Small intestine (tissue), 7 donors: Measurements from ENCODE around the gene AMZ1. TPM values are rescaled to one million over a fixed set of nuclear protein-coding genes. Genes with fewer than 3 reads are reported as not detected.

Experiments used
- DNase-seq, 2 donors: peaks; one replicate each; pipeline versions ENCODE4 v3.0.0 to v3.0.0-alpha.2; 2013
- FAIRE-seq: peaks from 2 replicates; lab custom pipeline; 2012; peaks lifted over from hg19 to GRCh38; lab: Jason Lieb, UNC
- H3K27ac ChIP-seq, 3 donors: one replicate each; pipeline ENCODE4 v1.5.1; 2013; ENCODE audit warnings: low read length in 2 of 3, mild to moderate bottlenecking in 2 of 3, control low read depth in 1 of 3, inconsistent platforms in 1 of 3, low read depth in 1 of 3, moderate library complexity in 1 of 3
- H3K27me3 ChIP-seq, 3 donors: one replicate each; pipeline ENCODE4 v1.6.1; 2013; ENCODE audit warnings: low read length in 3 of 3, inconsistent platforms in 1 of 3; ENCODE audit not compliant: control insufficient read depth in 3 of 3, insufficient read depth in 3 of 3
- H3K36me3 ChIP-seq, 3 donors: one replicate each; pipeline ENCODE4 v1.6.1; 2013; ENCODE audit warnings: low read length in 3 of 3, inconsistent platforms in 1 of 3, low read depth in 1 of 3, mild to moderate bottlenecking in 1 of 3, moderate library complexity in 1 of 3; ENCODE audit not compliant: control insufficient read depth in 3 of 3, insufficient read depth in 2 of 3
- H3K4me1 ChIP-seq, 3 donors: one replicate each; pipeline ENCODE4 v1.6.1; 2013; ENCODE audit warnings: low read length in 2 of 3, inconsistent platforms in 1 of 3, low read depth in 1 of 3, mild to moderate bottlenecking in 1 of 3, moderate library complexity in 1 of 3; ENCODE audit not compliant: control insufficient read depth in 3 of 3, insufficient read depth in 2 of 3
- H3K4me3 ChIP-seq, 3 donors: one replicate each; pipeline ENCODE4 v1.5.1; 2013; ENCODE audit warnings: low read length in 3 of 3, control low read depth in 1 of 3, inconsistent platforms in 1 of 3, low read depth in 1 of 3, mild to moderate bottlenecking in 1 of 3, moderate library complexity in 1 of 3
- H3K9me3 ChIP-seq, 2 donors: one replicate each; pipeline ENCODE4 v1.6.1; 2013; ENCODE audit warnings: low read depth in 1 of 2, low read length in 1 of 2; ENCODE audit not compliant: control insufficient read depth in 2 of 2, insufficient read depth in 1 of 2
- WGBS, 3 donors: extraction: QIAGEN DNeasy Blood & Tissue Kit; methylation state at CpG; one replicate each; pipeline ENCODE4 v1.1.7; 2013; 5-methylcytosine and 5-hydroxymethylcytosine counted together
- polyA plus RNA-seq, 4 donors: library from polyadenylated mRNA; stranded (reverse) in 3 of 4; unstranded in 1 of 4; fragments of 200-250 nt in 3 of 4; fragments of 120-200 nt in 1 of 4; gene quantifications; one replicate each; pipeline versions ENCODE4 v1.2.1 to v1.2.3, GENCODE V29; 2013
- donor health status: healthy with polysubstance abuse.
- donor health status: control.
- donor health status: control.
- donor health status: Bipolar disorder and iron deficiency.
- donor health status: healthy.

The AMZ1 gene
- polyA plus RNA-seq, 4 donors, result 0.07 to 0.24 TPM; not detected in 2

DNA sequence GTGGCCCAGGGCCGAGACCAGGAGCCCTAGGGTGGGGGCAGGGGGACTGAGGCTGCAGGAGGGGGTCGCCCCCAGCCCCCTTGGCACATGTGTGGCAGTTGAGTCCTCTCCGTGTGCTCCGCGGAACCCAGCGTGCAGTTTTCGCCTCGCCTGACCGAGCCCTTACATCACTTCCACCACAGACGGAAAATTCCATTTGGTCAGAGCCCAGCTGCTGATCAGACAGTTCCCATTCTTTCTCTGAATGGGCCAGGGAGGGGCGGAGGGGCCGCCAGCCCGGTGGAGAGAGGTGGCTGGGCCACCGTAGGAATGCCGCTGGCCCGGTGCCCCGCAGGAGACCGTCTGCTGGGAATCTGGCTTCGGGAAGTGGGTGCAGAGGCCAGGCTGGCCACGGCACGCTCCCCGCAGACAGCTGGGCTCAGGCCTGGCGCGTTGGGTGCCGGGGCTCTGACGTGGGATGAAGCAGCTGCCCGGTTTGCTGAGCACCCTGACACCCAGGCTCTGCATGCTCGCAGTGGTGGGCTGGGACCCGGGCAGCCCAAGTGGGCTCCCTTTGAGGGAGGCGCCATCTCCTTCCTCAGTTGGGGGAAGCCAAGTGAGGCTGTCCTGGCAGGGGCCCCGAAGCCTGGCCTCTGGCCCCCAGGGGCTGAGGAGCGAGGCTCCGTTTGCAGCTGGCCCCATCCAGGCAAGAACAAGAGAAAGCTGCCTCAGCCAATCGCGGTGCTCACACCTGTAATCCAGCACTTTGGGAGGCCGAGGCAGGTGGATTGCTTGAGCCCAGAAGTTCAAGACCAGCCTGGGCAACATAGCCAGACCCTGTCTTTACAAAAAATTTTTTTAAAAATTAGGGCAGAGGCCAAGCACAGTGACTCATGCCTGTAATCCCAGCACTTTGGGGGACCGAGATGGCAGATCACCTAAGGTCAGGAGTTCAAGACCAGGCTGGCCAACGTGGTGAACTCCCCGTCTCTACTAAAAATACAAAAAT, 46.3 kb upstream of the AMZ1 start:
- peak; percentile 11 to 54 for DNase-seq
- Histone ChIP-seq H3K27me3 (no peaks in the 10 kb centered on the region), H3K4me1 (peaks cover 0 to 27% (median 2%) of the 10 kb centered on the region in 3 donors), H3K4me3 (no peak overlapping the region), H3K9me3 (no peaks in the 10 kb centered on the region), H3K36me3 (peaks cover 0 to 90% (median 4%) of the 10 kb centered on the region in 3 donors), H3K27ac (peak overlapping the region in 2 of 3 donors; percentile 59 to 83)
- FAIRE-seq, result no peak
- WGBS, 3 donors, result 45 to 76% (median 60%) methylated on average over 38 to 39 of the region's 39 CpGs

DNA sequence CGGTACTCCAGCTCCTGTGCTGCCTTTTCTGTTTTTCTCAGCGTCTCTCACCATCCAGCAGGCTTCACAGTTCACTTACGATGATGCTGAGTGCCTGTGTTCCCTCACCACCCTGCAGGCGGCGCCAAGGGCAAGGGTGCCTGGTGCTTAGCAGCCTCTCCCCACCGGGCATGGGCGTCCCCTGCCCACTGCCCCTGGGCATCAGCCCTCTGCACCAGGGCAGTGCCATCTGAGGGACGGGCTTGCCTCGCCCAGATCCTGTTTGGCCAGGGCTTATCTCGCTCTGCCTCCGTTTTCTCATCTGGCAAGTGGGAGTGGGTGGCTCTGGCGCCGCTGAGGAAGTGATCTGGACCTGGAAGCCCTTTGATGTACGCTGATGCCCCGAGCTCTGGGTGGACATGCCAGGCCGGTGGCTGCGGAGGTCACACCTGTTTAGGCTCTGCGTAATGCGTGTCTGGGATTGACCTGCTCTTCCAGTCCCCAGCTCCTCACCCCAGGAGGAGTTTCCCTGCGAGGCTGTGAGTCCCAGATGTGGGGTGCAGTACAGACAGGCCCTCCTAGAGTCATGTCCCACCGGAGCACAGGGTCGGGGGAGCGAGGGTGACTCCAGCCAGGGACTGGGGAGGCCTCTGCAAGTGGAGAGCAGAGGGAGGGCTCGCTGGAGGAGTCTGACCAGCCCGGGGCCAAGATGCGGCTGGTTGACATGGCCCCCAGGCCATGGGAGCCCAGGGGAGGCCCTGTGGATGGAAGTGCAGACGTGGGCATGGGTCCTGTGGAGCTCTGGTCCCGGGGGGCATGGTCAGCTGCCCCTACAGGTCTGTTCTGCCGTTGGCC, 44.4 kb upstream of the AMZ1 start:
- H3K4me1 ChIP-seq, result peaks cover 0 to 13% (median 2%) of the 10 kb centered on the region in 3 donors
- no peaks in the 10 kb centered on the region for H3K27me3 ChIP-seq
- peaks cover 2 to 88% (median 6%) of the 10 kb centered on the region in 3 donors for H3K36me3 ChIP-seq
- no peak for FAIRE-seq
- H3K4me3 ChIP-seq, result no peak overlapping the region
- H3K27ac ChIP-seq, result peak overlapping the region in 1 of 3 donors; percentile 47
- peak in 1 of 2 donors; percentile 18 for DNase-seq
- H3K9me3 ChIP-seq, result no peaks in the 10 kb centered on the region
- WGBS, 3 donors, result 78 to 83% (median 81%) methylated on average over 29 of the region's 29 CpGs

DNA sequence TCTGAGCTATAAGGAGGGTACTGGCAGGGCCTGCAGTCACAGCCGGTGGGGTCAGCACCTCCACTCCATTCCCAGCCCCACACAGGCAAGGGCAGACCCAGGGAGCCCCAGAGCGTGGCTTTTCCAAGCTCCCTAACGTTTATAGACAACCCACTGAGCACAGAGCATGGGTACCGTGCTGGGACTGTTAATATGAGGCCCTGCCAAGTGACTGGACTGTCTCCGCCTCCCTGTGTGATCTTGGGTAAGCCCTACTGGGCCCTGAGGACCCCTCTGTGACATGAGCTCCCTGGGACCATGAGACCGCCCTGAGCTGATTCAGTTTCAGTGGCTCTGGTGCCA, 43.8 kb upstream of the AMZ1 start:
- Histone ChIP-seq H3K27ac (peak overlapping the region in 1 of 3 donors; percentile 8), H3K4me3 (no peak overlapping the region), H3K9me3 (no peaks in the 10 kb centered on the region), H3K27me3 (no peaks in the 10 kb centered on the region), H3K4me1 (peaks cover 0 to 16% (median 2%) of the 10 kb centered on the region in 3 donors), H3K36me3 (peaks cover 2 to 88% (median 6%) of the 10 kb centered on the region in 3 donors)
- DNase-seq, result no peak
- whole genome bisulfite sequencing, 3 donors, result 82 to 86% (median 82%) methylated on average over 6 of the region's 6 CpGs
- FAIRE-seq, result no peak

DNA sequence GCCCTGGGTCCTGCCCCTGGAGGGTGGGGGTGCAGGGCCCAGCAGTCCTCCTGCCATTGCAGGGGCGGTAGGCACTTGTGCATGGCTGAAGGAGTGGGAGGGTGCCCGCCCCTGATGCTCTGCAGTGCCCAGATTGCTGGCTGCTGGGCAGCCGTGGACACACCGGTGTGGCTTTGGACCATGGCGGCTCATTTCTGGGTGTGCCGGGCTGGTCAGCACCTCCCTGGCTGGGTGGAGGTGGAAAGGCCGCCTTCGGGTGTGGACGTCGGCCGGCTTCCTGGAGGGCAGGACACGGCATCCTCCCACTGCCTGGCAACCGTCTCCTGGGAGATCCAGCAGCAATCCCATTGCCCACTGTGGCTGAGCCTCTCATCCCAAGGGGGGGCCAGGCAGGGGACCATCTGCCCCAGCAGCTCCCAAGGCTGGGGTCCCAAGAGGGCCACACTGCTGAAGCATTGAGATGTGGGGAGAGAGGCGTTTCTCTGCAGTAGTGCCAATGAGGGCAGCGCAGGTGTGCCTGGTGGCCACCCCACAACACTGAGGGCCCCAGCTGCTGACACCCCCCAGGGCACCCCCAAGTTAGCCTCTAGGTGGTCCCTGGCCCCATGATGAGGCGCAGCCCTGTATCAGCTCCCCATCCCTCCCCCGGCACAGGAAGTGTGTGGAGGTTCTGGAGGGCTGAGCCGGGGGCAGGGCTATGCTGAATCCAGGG, 43.3 kb upstream of the AMZ1 start:
- Histone ChIP-seq H3K4me3 (no peak overlapping the region), H3K4me1 (peaks cover 0 to 16% (median 2%) of the 10 kb centered on the region in 3 donors), H3K27ac (peak overlapping the region in 1 of 3 donors; percentile 22), H3K27me3 (no peaks in the 10 kb centered on the region), H3K9me3 (no peaks in the 10 kb centered on the region), H3K36me3 (peaks cover 2 to 88% (median 7%) of the 10 kb centered on the region in 3 donors)
- DNase-seq (no peak), FAIRE-seq (no peak)
- WGBS, 3 donors, result 70 to 90% (median 82%) methylated on average over 15 to 18 of the region's 18 CpGs

DNA sequence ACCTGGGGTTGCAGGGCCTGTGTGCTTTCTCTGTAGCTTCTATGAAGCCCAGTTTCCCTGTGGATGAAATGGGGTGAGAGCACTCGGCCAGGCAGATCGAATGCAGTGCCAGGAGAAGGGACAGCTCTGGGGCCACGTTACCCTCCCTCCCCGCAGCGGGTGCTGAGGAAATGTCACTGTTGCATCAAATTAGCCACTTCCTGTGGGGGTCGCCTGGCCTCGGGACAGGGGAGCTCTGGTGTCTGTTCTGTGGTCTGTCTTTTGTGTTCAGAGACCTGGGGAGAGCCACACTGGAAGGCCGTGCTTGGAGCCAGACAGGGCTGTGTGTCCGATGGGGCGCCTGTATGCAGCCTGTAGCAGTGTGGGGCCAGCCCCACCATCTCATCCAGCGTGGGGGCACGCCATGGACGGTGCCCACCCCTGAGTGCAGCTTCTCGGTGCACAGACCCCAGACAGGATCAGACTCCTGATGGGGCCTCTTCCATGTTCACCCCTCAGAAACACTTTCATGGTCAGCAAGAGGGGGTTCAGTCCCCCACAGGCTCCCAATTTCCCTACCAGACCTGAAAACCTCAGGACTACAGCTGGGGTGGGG, 42.6 kb upstream of the AMZ1 start:
- Histone ChIP-seq H3K4me1 (peaks cover 0 to 16% (median 2%) of the 10 kb centered on the region in 3 donors), H3K27ac (peak overlapping the region in 1 of 3 donors; percentile 22), H3K27me3 (no peaks in the 10 kb centered on the region), H3K9me3 (no peaks in the 10 kb centered on the region), H3K36me3 (peaks cover 2 to 88% (median 7%) of the 10 kb centered on the region in 3 donors), H3K4me3 (no peak overlapping the region)
- WGBS, 3 donors, result 55 to 82% (median 56%) methylated on average over 14 of the region's 14 CpGs
- DNase-seq (peak in 1 of 2 donors; percentile 48), FAIRE-seq (no peak)

DNA sequence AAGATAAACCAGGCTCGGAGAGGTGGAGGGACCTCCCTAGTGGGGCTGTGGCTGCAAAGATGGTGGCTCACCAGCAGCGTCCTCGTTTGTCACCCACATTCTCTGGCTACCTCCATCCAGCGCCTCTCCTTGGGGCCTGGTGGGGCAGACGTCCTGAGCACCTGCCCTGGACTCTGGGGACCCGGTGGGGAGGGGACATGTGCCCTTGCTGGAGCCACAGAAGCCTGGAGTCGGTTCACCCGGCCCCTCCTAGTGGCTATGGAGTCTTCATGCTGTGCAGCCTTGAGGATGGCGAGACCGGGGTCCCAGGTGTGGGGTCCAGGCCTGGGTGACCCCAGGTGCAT, 41.7 kb upstream of the AMZ1 start:
- FAIRE-seq, result no peak
- H3K36me3 ChIP-seq, result peaks cover 2 to 90% (median 7%) of the 10 kb centered on the region in 3 donors

DNA sequence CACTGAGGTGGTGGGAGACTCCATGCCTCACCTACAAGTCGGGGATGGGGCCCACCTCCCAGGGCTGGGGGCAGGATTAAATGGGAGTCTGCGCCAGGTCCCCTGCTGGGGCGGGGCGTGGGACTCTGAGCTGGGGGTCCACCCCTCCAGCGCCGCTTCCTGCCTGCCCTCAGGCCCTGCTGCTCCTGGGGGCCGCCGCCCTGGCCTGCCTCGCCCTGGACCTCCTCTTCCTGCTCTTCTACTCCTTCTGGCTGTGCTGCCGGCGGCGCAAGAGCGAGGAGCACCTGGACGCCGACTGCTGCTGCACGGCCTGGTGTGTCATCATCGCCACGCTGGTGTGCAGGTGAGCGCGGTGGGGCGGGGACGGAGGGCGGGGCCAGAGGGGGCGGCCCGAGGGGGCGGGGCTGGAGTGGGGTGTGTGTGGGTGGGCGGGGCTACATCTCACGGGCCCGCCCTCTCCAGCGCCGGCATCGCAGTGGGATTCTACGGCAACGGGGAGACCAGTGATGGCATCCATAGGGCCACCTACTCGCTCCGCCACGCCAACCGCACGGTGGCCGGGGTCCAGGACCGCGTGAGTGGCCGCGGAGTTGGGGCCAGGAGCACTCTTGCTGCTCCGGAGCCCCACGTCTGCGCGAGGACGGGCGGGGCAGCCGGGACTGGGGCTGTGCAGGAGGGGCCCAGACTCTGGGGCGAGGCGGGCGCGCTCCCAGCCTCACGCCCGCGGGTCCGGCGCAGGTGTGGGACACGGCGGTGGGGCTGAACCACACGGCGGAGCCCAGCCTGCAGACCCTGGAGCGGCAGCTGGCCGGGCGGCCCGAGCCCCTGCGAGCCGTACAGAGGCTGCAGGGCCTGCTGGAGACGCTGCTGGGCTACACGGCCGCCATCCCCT, 41.1 kb upstream of the AMZ1 start:
- H3K36me3 ChIP-seq, result peaks cover 2 to 90% (median 7%) of the 10 kb centered on the region in 3 donors
- no peaks in the 10 kb centered on the region for H3K9me3 ChIP-seq
- FAIRE-seq (no peak), DNase-seq (peak in 1 of 2 donors; percentile 58)
- 88 to 96% (median 88%) methylated on average over 49 to 73 of the region's 73 CpGs for WGBS, 3 donors
- peak overlapping the region in 1 of 3 donors; percentile 45 for H3K27ac ChIP-seq
- H3K4me3 ChIP-seq, result no peak overlapping the region
- peaks cover 0 to 13% (median 2%) of the 10 kb centered on the region in 3 donors for H3K4me1 ChIP-seq
- no peaks in the 10 kb centered on the region for H3K27me3 ChIP-seq

More for the DNA sequence above, 41.7 kb upstream of the AMZ1 start:
- H3K4me1 ChIP-seq, result peaks cover 0 to 16% (median 2%) of the 10 kb centered on the region in 3 donors
- no peaks in the 10 kb centered on the region for H3K9me3 ChIP-seq
- H3K4me3 ChIP-seq, result no peak overlapping the region
- WGBS, 3 donors, result 79 to 87% (median 80%) methylated on average over 10 of the region's 10 CpGs
- H3K27ac ChIP-seq, result peak overlapping the region in 1 of 3 donors; percentile 45
- H3K27me3 ChIP-seq, result no peaks in the 10 kb centered on the region
- no peak for DNase-seq
